CD4-positive, alpha-beta T cell treated with Interleukin-12 subunit alpha and Interleukin-12 subunit beta, for 1 hour (primary cell): ENCODE measurements around the gene PRXL2A.

Source experiments
- DNase-seq: peaks from one replicate; pipeline ENCODE4 v3.0.0-alpha.2; 2020

PRXL2A gene

GRCh38 chr10:80447436-80448190 is 39.3 kb downstream of the PRXL2A start:
- DNase-seq, result no peak

GRCh38 chr10:80448209-80448942 is 40.0 kb downstream of the PRXL2A start:
- no peak for DNase-seq

- DNase-seq, result no peak
Measured at GRCh38 chr10:80449520-80449919, 41.2 kb downstream of the PRXL2A start.

- DNase-seq, result no peak
Measured at GRCh38 chr10:80451132-80451531, 42.8 kb downstream of the PRXL2A start.

GRCh38 chr10:80452069-80452468 is 43.7 kb downstream of the PRXL2A start:
- DNase-seq, result no peak

GRCh38 chr10:80452640-80453039 is 44.3 kb downstream of the PRXL2A start:
- no peak for DNase-seq

- DNase-seq, result no peak
Measured at GRCh38 chr10:80453056-80453841, 44.9 kb downstream of the PRXL2A start.

- DNase-seq, result peak; percentile 85
Measured at GRCh38 chr10:80453842-80454512, 45.6 kb downstream of the PRXL2A start, which contains the start of gene TSPAN14. TSS of gene TSPAN14 (plus strand) at chr10:80454310. CDS start at chr10:80489234, 34,924 bp downstream.

GRCh38 chr10:80454513-80455460 is 46.4 kb downstream of the PRXL2A start:
- DNase-seq, result peak; percentile 34

GRCh38 chr10:80455461-80456349 is 47.4 kb downstream of the PRXL2A start:
- DNase-seq, result no peak

- DNase-seq, result no peak
Measured at GRCh38 chr10:80457554-80458262, 49.4 kb downstream of the PRXL2A start.

- DNase-seq, result no peak
Measured at GRCh38 chr10:80458263-80458625, 49.9 kb downstream of the PRXL2A start.

GRCh38 chr10:80458638-80459037 is 50.3 kb downstream of the PRXL2A start:
- no peak for DNase-seq

- DNase-seq, result peak; percentile 74
Measured at GRCh38 chr10:80459047-80459865, 50.9 kb downstream of the PRXL2A start.

GRCh38 chr10:80460399-80461207 is 52.3 kb downstream of the PRXL2A start:
- no peak for DNase-seq

- DNase-seq, result no peak
Measured at GRCh38 chr10:80461208-80462183, 53.1 kb downstream of the PRXL2A start.
